ENCODE data around the gene RIN2. TPM values are rescaled to one million over a fixed set of nuclear protein-coding genes. Genes with fewer than 3 reads are reported as not detected.

Gene RIN2
- total RNA-seq, 1 donor from 2014 or later, result 48.8 TPM

DNA sequence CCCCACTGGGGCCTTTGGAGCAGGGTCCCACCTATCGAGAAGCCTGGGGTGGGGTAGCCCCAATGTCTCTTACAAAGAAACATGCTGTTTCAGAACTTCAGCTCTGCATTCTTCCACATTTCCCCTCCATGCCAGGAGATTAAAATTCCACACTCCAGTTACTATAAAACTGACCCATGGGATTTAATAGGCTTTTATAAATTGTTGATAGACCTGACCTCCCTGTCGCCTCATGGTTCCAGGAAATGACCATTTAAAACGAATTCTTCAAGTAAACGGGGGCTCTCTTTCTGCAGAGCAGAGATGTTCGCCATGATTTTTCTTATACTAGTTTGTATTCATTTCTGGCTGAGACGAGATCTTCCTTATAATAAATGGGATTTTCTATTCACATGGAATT is 19.3 kb downstream of the RIN2 start:
- Histone ChIP-seq H3K4me1 (peaks cover 91% of the 10 kb centered on the region), H3K27ac (replicated peaks) (peak overlapping the region; percentile 83), H3K27me3 (ENCODE audit: low read depth) (no peaks in the 10 kb centered on the region), H3K4me3 (no peak overlapping the region), H3K9me3 (replicated peaks) (no peaks in the 10 kb centered on the region), H3K36me3 (no peaks in the 10 kb centered on the region)
- DNase-seq, result no peak
- TF ChIP-seq, protein P1, sequence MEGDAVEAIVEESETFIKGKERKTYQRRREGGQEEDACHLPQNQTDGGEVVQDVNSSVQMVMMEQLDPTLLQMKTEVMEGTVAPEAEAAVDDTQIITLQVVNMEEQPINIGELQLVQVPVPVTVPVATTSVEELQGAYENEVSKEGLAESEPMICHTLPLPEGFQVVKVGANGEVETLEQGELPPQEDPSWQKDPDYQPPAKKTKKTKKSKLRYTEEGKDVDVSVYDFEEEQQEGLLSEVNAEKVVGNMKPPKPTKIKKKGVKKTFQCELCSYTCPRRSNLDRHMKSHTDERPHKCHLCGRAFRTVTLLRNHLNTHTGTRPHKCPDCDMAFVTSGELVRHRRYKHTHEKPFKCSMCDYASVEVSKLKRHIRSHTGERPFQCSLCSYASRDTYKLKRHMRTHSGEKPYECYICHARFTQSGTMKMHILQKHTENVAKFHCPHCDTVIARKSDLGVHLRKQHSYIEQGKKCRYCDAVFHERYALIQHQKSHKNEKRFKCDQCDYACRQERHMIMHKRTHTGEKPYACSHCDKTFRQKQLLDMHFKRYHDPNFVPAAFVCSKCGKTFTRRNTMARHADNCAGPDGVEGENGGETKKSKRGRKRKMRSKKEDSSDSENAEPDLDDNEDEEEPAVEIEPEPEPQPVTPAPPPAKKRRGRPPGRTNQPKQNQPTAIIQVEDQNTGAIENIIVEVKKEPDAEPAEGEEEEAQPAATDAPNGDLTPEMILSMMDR (IDR thresholded peaks at IDR 0.05; ENCODE audit: borderline replicate concordance), result no peak
- intact Hi-C loops (cut with micrococcal nuclease), result no loop called here

DNA sequence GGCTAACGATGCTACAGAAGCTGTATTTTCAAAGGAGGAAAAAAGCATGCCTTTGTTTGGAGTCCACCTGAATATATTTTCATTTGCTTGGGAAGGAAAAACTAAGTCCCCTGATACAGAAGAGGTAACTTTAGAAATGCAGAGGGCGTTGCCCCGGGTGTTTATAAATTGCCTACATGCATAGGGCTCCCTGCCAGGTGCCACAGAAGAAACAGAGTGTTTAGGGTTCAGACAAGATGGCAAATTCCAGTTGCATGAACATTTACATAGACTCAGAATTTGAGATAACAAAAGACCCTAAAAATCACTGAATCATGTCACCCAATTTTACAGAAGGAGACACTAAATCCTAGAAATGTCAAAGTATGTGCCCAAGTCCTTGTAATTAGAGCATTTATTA is 19.9 kb downstream of the RIN2 start:
- intact Hi-C loops (cut with micrococcal nuclease), result no loop called here
- DNase-seq, result no peak
- H3K4me1 ChIP-seq, result peaks cover 89% of the 10 kb centered on the region
- peak overlapping the region; percentile 83 for H3K27ac ChIP-seq (replicated peaks)
- H3K4me3 ChIP-seq, result no peak overlapping the region
- TF ChIP-seq, protein P1 (IDR thresholded peaks at IDR 0.05; ENCODE audit: borderline replicate concordance), result no peak
- H3K27me3 ChIP-seq (ENCODE audit: low read depth), result no peaks in the 10 kb centered on the region
- H3K9me3 ChIP-seq (replicated peaks), result no peaks in the 10 kb centered on the region
- no peaks in the 10 kb centered on the region for H3K36me3 ChIP-seq

GRCh38 chr20:19778404-19778803 is 20.3 kb downstream of the RIN2 start:
- no peaks in the 10 kb centered on the region for H3K27me3 ChIP-seq (ENCODE audit: low read depth)
- intact Hi-C loops (cut with micrococcal nuclease), result no loop called here
- TF ChIP-seq, protein P1 (IDR thresholded peaks at IDR 0.05; ENCODE audit: borderline replicate concordance), result no peak

GRCh38 chr20:19779634-19780033 is 21.6 kb downstream of the RIN2 start:
- DNase-seq, result no peak
- Histone ChIP-seq H3K9me3 (replicated peaks) (no peaks in the 10 kb centered on the region), H3K36me3 (no peaks in the 10 kb centered on the region), H3K4me1 (peaks cover 89% of the 10 kb centered on the region), H3K4me3 (no peak overlapping the region), H3K27me3 (ENCODE audit: low read depth) (no peaks in the 10 kb centered on the region), H3K27ac (replicated peaks) (peak overlapping the region; percentile 83)
- TF ChIP-seq, protein P1 (IDR thresholded peaks at IDR 0.05; ENCODE audit: borderline replicate concordance), result no peak
- intact Hi-C loops (cut with micrococcal nuclease), result loop anchor here (10.0 kb wide), 1 partner anchor 215 kb away; no protein-coding TSS in a partner anchor

More at GRCh38 chr20:19778404-19778803, 20.3 kb downstream of the RIN2 start:
- H3K9me3 ChIP-seq (replicated peaks), result no peaks in the 10 kb centered on the region
- DNase-seq, result no peak
- H3K4me1 ChIP-seq, result peaks cover 89% of the 10 kb centered on the region
- H3K36me3 ChIP-seq, result no peaks in the 10 kb centered on the region
- H3K27ac ChIP-seq (replicated peaks), result peak overlapping the region; percentile 83
- H3K4me3 ChIP-seq, result no peak overlapping the region

DNA sequence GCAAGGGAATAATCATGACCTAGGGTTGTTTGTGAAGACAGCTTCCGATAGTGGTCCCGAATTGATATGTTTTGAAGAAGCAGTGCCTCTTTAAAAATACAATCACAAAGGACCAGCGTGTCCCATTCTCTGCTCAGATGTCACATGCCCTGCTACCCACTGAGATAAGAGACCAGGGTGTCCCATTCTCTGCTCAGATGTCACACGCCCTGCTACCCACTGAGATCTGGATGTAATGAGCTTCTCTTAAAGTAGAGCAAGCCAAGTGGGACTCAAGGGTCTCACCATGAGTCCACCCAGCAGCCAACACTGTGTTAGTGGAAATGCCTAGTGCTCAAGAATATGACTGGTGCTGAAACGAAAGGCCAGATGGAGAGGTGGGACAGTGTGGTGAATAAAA is 22.2 kb downstream of the RIN2 start:
- intact Hi-C loops (cut with micrococcal nuclease), result loop anchor here (10.0 kb wide), 1 partner anchor 215 kb away; no protein-coding TSS in a partner anchor
- H3K27ac ChIP-seq (replicated peaks), result peak overlapping the region; percentile 83
- H3K9me3 ChIP-seq (replicated peaks), result no peaks in the 10 kb centered on the region

More for the DNA sequence above, 22.2 kb downstream of the RIN2 start:
- Histone ChIP-seq H3K4me1 (peaks cover 89% of the 10 kb centered on the region), H3K36me3 (no peaks in the 10 kb centered on the region), H3K27me3 (ENCODE audit: low read depth) (no peaks in the 10 kb centered on the region), H3K4me3 (no peak overlapping the region)
- TF ChIP-seq, protein P1 (IDR thresholded peaks at IDR 0.05; ENCODE audit: borderline replicate concordance), result no peak
- DNase-seq, result no peak
